Measurements from ENCODE around the gene HTT-AS.

HTT-AS gene

DNA sequence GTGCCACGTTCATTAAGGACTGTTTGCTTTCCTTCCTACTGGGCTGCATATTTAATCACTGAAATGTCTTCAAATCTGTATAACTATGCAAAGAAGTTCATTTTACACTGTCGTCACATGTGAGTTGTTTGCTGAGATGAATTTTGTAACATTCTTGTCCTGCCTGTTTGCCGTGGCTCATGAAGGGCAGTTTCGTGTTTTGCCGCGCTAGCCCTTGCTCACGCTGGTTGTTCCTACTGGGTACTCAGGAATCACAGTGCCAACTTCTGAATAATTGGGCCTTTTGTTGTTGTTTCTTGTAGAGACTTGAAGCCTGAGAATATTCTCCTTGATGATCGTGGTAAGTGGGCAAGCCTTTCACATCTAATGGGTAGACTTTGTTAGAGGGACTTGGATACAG, 52.2 kb downstream of the HTT-AS start:
- TF ChIP-seq CTCF (IDR thresholded peaks at IDR 0.05; ENCODE audit: insufficient read depth, low read length, poor library complexity, severe bottlenecking), result no peak
- TF ChIP-seq EZH2phosphoT487 (conservative IDR thresholded peaks at IDR 0.05; ENCODE audit: low read length), result no peak
- no peak overlapping the region for H3K9ac ChIP-seq (ENCODE audit: low read length)
- H3K27me3 ChIP-seq (ENCODE audit: low read length), result no peaks in the 10 kb centered on the region
- no peak overlapping the region for H3K4me3 ChIP-seq (ENCODE audit: insufficient read depth, low read length, poor library complexity, severe bottlenecking)
- no peak overlapping the region for H3K4me2 ChIP-seq (ENCODE audit: low read depth, low read length, poor library complexity, severe bottlenecking)
- H3K36me3 ChIP-seq (ENCODE audit: low read length), result no peaks in the 10 kb centered on the region
- no peaks in the 10 kb centered on the region for H3F3A ChIP-seq (ENCODE audit: insufficient read depth)
- H3K27ac ChIP-seq (ENCODE audit: low read depth, low read length), result no peak overlapping the region
- H3K9me3 ChIP-seq (ENCODE audit: insufficient read depth, low read length), result no peaks in the 10 kb centered on the region
- no peak overlapping the region for H2AFZ ChIP-seq (ENCODE audit: low read depth, low read length, severe bottlenecking)
- H4K20me1 ChIP-seq (ENCODE audit: low read depth, low read length), result no peaks in the 10 kb centered on the region
- H3K79me2 ChIP-seq (ENCODE audit: insufficient read depth, low read length), result no peaks in the 10 kb centered on the region
- H3K9me2 ChIP-seq (replicated peaks; ENCODE audit: insufficient read depth, low read length), result no peaks in the 10 kb centered on the region

- Histone ChIP-seq H3K4me2 (ENCODE audit: low read depth, low read length, poor library complexity, severe bottlenecking) (no peak overlapping the region), H3K79me2 (ENCODE audit: insufficient read depth, low read length) (no peaks in the 10 kb centered on the region)
Observed at GRCh38 chr4:3021627-3022026, 52.7 kb downstream of the HTT-AS start.

DNA sequence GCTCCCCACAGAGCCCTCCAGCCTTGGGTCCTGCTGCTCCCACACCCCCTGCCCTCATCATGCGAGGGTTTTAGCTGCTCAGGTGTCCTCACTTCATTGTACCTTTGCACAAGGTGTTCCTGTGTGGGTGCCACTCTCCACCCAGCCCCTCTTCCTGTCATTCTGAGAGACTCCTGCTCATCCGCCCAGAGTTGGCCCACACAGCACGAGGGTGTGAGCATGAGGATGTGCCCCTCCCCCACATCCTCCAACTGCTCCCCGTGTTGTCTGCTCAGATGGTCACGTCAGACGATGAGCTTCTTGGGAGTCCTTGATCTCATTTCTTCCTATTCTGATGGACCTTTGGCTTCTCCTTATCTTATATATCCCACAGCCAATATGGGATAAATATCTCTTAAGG, 53.2 kb downstream of the HTT-AS start:
- Histone ChIP-seq H4K20me1 (ENCODE audit: low read depth, low read length) (no peaks in the 10 kb centered on the region), H3K4me2 (ENCODE audit: low read depth, low read length, poor library complexity, severe bottlenecking) (no peak overlapping the region)

More at GRCh38 chr4:3021627-3022026, 52.7 kb downstream of the HTT-AS start:
- H3K9ac ChIP-seq (ENCODE audit: low read length), result no peak overlapping the region
- no peaks in the 10 kb centered on the region for H3K9me3 ChIP-seq (ENCODE audit: insufficient read depth, low read length)
- no peaks in the 10 kb centered on the region for H3K36me3 ChIP-seq (ENCODE audit: low read length)
- H3F3A ChIP-seq (ENCODE audit: insufficient read depth), result no peaks in the 10 kb centered on the region
- H3K4me3 ChIP-seq (ENCODE audit: insufficient read depth, low read length, poor library complexity, severe bottlenecking), result no peak overlapping the region
- H3K27me3 ChIP-seq (ENCODE audit: low read length), result no peaks in the 10 kb centered on the region
- TF ChIP-seq CTCF (IDR thresholded peaks at IDR 0.05; ENCODE audit: insufficient read depth, low read length, poor library complexity, severe bottlenecking), result no peak
- no peak for TF ChIP-seq EZH2phosphoT487 (conservative IDR thresholded peaks at IDR 0.05; ENCODE audit: low read length)
- H3K27ac ChIP-seq (ENCODE audit: low read depth, low read length), result no peak overlapping the region
- H4K20me1 ChIP-seq (ENCODE audit: low read depth, low read length), result no peaks in the 10 kb centered on the region
- no peak overlapping the region for H2AFZ ChIP-seq (ENCODE audit: low read depth, low read length, severe bottlenecking)
- no peaks in the 10 kb centered on the region for H3K9me2 ChIP-seq (replicated peaks; ENCODE audit: insufficient read depth, low read length)

More for the DNA sequence above, 53.2 kb downstream of the HTT-AS start:
- TF ChIP-seq CTCF (IDR thresholded peaks at IDR 0.05; ENCODE audit: insufficient read depth, low read length, poor library complexity, severe bottlenecking) (no peak), EZH2phosphoT487 (conservative IDR thresholded peaks at IDR 0.05; ENCODE audit: low read length) (no peak)
- Histone ChIP-seq H3K27ac (ENCODE audit: low read depth, low read length) (no peak overlapping the region), H3K9ac (ENCODE audit: low read length) (no peak overlapping the region), H2AFZ (ENCODE audit: low read depth, low read length, severe bottlenecking) (no peak overlapping the region), H3K79me2 (ENCODE audit: insufficient read depth, low read length) (no peaks in the 10 kb centered on the region), H3K9me2 (replicated peaks; ENCODE audit: insufficient read depth, low read length) (no peaks in the 10 kb centered on the region), H3K36me3 (ENCODE audit: low read length) (no peaks in the 10 kb centered on the region), H3K27me3 (ENCODE audit: low read length) (no peaks in the 10 kb centered on the region), H3K9me3 (ENCODE audit: insufficient read depth, low read length) (no peaks in the 10 kb centered on the region), H3K4me3 (ENCODE audit: insufficient read depth, low read length, poor library complexity, severe bottlenecking) (no peak overlapping the region), H3F3A (ENCODE audit: insufficient read depth) (no peaks in the 10 kb centered on the region)
